ENCODE data around the gene BLACAT1.

BLACAT1 gene

GRCh38 chr1:205446828-205447227, 9.0 kb downstream of the BLACAT1 start:
- H3K36me3 ChIP-seq (ENCODE audit: control insufficient read depth, insufficient read depth, low read length) = no peaks in the 10 kb centered on the region
- H3K4me1 ChIP-seq = peaks cover 4% of the 10 kb centered on the region
- H3K9ac ChIP-seq = no peak overlapping the region

GRCh38 chr1:205445646-205445935, 10.3 kb downstream of the BLACAT1 start:
- no peak overlapping the region for H3K9ac ChIP-seq
- H2AFZ ChIP-seq = no peak overlapping the region
- peaks cover 3% of the 10 kb centered on the region for H3K4me1 ChIP-seq

More at GRCh38 chr1:205446828-205447227, 9.0 kb downstream of the BLACAT1 start:
- Histone ChIP-seq H3K27me3 (ENCODE audit: control insufficient read depth, insufficient read depth, low read length) (peaks cover 4% of the 10 kb centered on the region), H3K27ac (peak overlapping the region; percentile 59), H3K79me2 (no peaks in the 10 kb centered on the region), H3K4me3 (ENCODE audit: low read depth, low read length) (no peak overlapping the region), H3K4me2 (ENCODE audit: low read length) (no peak overlapping the region), H2AFZ (no peak overlapping the region), H3K9me3 (ENCODE audit: control insufficient read depth, low read length) (no peaks in the 10 kb centered on the region)
- TF ChIP-seq CTCF (IDR thresholded peaks at IDR 0.05) = no peak

GRCh38 chr1:205444931-205445645, 10.8 kb downstream of the BLACAT1 start:
- TF ChIP-seq CTCF (IDR thresholded peaks at IDR 0.05) = no peak
- Histone ChIP-seq H3K36me3 (ENCODE audit: control insufficient read depth, insufficient read depth, low read length) (no peaks in the 10 kb centered on the region), H3K4me2 (ENCODE audit: low read length) (no peak overlapping the region), H3K27ac (peak overlapping the region; percentile 59), H3K27me3 (ENCODE audit: control insufficient read depth, insufficient read depth, low read length) (no peaks in the 10 kb centered on the region), H3K4me1 (peaks cover 3% of the 10 kb centered on the region), H3K79me2 (no peaks in the 10 kb centered on the region), H2AFZ (peak overlapping the region; percentile 42), H3K9ac (no peak overlapping the region), H3K4me3 (ENCODE audit: low read depth, low read length) (no peak overlapping the region), H3K9me3 (ENCODE audit: control insufficient read depth, low read length) (no peaks in the 10 kb centered on the region)

More at GRCh38 chr1:205445646-205445935, 10.3 kb downstream of the BLACAT1 start:
- no peak overlapping the region for H3K4me3 ChIP-seq (ENCODE audit: low read depth, low read length)
- no peak for TF ChIP-seq CTCF (IDR thresholded peaks at IDR 0.05)
- peak overlapping the region; percentile 59 for H3K27ac ChIP-seq
- no peaks in the 10 kb centered on the region for H3K9me3 ChIP-seq (ENCODE audit: control insufficient read depth, low read length)
- H3K79me2 ChIP-seq = no peaks in the 10 kb centered on the region
- no peak overlapping the region for H3K4me2 ChIP-seq (ENCODE audit: low read length)
- H3K36me3 ChIP-seq (ENCODE audit: control insufficient read depth, insufficient read depth, low read length) = no peaks in the 10 kb centered on the region
- no peaks in the 10 kb centered on the region for H3K27me3 ChIP-seq (ENCODE audit: control insufficient read depth, insufficient read depth, low read length)

- Histone ChIP-seq H3K36me3 (ENCODE audit: control insufficient read depth, insufficient read depth, low read length) (no peaks in the 10 kb centered on the region), H3K4me2 (ENCODE audit: low read length) (no peak overlapping the region), H2AFZ (no peak overlapping the region), H3K79me2 (no peaks in the 10 kb centered on the region), H3K27me3 (ENCODE audit: control insufficient read depth, insufficient read depth, low read length) (no peaks in the 10 kb centered on the region), H3K4me1 (peaks cover 4% of the 10 kb centered on the region), H3K4me3 (ENCODE audit: low read depth, low read length) (no peak overlapping the region), H3K9me3 (ENCODE audit: control insufficient read depth, low read length) (no peaks in the 10 kb centered on the region), H3K27ac (peak overlapping the region; percentile 59), H3K9ac (no peak overlapping the region)
- TF ChIP-seq CTCF (IDR thresholded peaks at IDR 0.05) = no peak
Measured at GRCh38 chr1:205444300-205444930, 11.4 kb downstream of the BLACAT1 start.
